Activated CD4-positive, alpha-beta memory T cell treated with anti-CD3 and anti-CD28 coated beads, Interleukin-2, amount 10 ng/mL, durations not matched to agents 7 days and 5 days (primary cell): ENCODE data around the gene TLX2. TPM values are rescaled to one million over a fixed set of nuclear protein-coding genes. Genes with fewer than 3 reads are reported as not detected.

ENCODE experiments used
- CTCF ChIA-PET: fragments of 350-600 bp; sonication (Branson Sonifier 250); formaldehyde crosslinking; loops from one replicate; lab custom pipeline; 2021; ENCODE audit warnings: antibody characterized with exemption, inconsistent platforms; lab: Charles Lee
- POLR2A ChIA-PET: fragments of 350-600 bp; sonication (Branson Sonifier 250); formaldehyde crosslinking; loops from one replicate; lab custom pipeline; 2021; ENCODE audit warnings: antibody characterized with exemption; lab: Charles Lee
- DNase-seq: peaks from one replicate; pipeline ENCODE4 v3.0.0-alpha.2; 2020
- H3K27ac Mint-ChIP-seq: one replicate; pipeline ENCODE4 v1.8.0; 2021; ENCODE audit warnings: mild to moderate bottlenecking, mixed read lengths
- H3K27me3 Mint-ChIP-seq: one replicate; pipeline ENCODE4 v1.8.0; 2021; ENCODE audit warnings: mixed read lengths
- H3K36me3 Mint-ChIP-seq: one replicate; pipeline ENCODE4 v1.8.0; 2021; ENCODE audit warnings: low read depth, mixed read lengths
- H3K4me1 Mint-ChIP-seq: one replicate; pipeline ENCODE4 v1.8.0; 2021; ENCODE audit warnings: mixed read lengths
- H3K4me3 Mint-ChIP-seq: one replicate; pipeline ENCODE4 v1.8.0; 2021; ENCODE audit warnings: mild to moderate bottlenecking, mixed read lengths
- H3K9me3 Mint-ChIP-seq: one replicate; pipeline ENCODE4 v1.8.0; 2021; ENCODE audit warnings: mixed read lengths
- total RNA-seq, 2 experiments: library from RNA; stranded (reverse); gene quantifications; one replicate each; pipeline ENCODE4 v1.2.3, GENCODE V29; 2021

TLX2 gene
- total RNA-seq, 2 experiments from 2014 or later, result 2.6 to 3.3 TPM

DNA sequence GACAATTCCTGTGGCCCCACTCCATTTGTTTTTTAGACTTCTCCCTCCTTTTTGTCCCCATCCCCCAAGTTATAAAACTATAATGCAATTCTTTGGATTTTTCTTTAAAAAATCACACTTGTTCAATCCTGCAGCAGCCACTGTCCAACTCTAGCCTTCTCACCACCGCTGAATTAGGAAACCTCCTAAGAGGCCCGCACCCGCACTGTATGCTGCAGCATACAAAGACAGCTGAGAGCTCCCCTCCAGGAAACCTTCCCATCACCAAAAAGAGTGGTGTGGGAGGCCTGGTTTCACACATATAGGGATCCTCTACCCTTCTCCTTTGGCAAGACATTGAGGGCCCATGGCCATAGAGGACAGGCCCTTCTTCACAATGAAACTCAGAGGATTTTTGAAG lies 9.7 kb upstream of the TLX2 start:
- no peak for DNase-seq
- ChIA-PET CTCF (interaction anchor here (1.4 to 2.5 kb wide), 3 partner anchors 19 to 83 kb away, joined by 3 to 12 read pairs (median 6); partner anchors contain the start of genes CCDC142 and TTC31), POLR2A (interaction anchor here (1.0 to 3.7 kb wide), 4 partner anchors 10 to 25 kb away, joined by 4 to 25 read pairs (median 14); partner anchors contain the start of genes AUP1, CCDC142, DQX1 and HTRA2)
- Mint-ChIP-seq H3K27me3 (peaks cover 37% of the 10 kb centered on the region), H3K4me1 (peaks cover 68% of the 10 kb centered on the region), H3K27ac (no peak overlapping the region), H3K36me3 (peaks cover 56% of the 10 kb centered on the region), H3K4me3 (peak overlapping the region; percentile 8), H3K9me3 (no peaks in the 10 kb centered on the region)

DNA sequence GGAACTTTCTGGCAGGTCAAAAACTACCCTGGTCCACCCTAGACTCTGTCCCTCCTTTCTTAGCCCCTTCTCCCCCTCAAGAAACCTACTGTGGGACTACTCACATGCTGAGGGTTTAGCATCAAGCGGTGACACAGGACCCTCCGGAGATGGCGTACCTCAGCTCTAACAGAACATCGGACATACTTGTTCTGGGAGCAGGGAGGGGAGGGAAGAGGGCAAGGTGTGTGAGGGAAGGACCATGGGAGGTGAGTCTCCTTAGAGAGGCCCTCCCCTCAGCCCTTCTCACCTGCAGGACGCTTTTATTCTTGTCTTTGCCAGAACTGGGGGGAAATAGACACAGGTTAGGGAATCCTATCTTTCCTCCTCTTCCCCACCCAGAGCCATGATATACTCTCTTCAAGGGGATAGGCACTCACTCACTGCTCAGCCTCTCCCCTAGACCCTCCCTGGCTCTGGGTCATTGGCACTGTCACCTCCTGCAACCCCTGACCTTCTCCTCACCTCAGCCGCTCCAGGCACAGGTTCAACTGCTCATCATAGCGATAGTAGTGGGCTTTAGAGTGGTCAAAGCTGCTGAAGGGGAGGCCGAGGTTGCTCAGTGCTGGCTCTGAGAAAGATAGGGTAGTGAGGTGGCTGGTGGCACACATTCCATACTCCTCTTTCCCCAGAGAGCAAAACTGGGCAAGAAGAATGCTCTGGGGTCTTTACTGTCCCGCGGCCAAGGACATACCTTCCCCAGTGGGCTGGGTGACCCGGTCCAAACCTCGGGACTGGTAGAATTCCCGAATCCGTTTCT lies 8.6 kb upstream of the TLX2 start:
- Mint-ChIP-seq H3K4me3 (no peak overlapping the region), H3K36me3 (peaks cover 50% of the 10 kb centered on the region), H3K9me3 (no peaks in the 10 kb centered on the region), H3K4me1 (peaks cover 70% of the 10 kb centered on the region), H3K27ac (no peak overlapping the region), H3K27me3 (peaks cover 33% of the 10 kb centered on the region)
- POLR2A ChIA-PET, result interaction anchor here (3.1 to 5.1 kb wide), 4 partner anchors 9 to 25 kb away, joined by 18 to 52 read pairs (median 22); partner anchors contain the start of genes AUP1, CCDC142, HTRA2 and TLX2
- DNase-seq, result no peak
- CTCF ChIA-PET, result interaction anchor here (2.5 kb wide), 1 partner anchor 82 kb away, joined by 6 read pairs; no protein-coding TSS in a partner anchor

DNA sequence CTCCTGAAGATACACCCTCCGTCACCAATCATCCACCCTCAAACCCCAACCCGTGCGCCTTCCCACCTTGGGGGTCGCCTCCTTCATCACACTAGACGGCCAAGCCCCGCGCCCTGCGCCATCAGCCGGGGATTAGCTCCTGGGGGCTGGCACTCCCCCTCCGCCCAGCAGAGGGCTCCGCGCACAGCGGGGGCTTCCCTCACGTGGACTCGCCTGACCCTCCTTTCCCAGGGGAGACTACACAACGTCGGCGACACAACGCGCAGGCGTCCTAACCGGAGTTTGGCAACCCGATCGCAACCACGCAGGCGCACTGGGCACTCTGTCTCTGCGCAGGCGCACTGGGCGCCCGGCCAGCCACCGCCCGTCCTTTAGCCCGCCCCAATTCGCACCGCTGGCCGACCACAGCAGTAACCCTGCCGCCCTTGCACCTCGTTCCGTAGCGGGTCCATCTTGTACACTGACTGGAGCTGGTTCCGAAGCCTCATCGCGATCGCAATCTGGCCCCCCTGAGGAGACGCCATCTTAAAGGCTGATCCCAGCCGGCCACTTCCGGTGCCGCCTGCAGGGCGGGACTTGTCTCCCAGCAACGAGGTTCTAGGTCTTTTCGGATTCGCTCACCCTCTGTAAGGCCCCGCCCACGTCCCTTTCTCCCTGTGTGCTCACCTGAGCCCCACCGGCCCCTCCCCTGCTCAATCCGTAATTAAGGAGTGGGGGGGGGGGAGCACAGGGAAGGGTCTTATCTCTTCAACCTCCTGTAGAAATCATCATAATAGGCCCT lies 6.9 kb upstream of the TLX2 start, which contains the start of gene PCGF1:
TSS of gene PCGF1 (minus strand) at position 551 of the 781 bp plus-strand sequence. CDS start at position 524, 27 bp downstream.
- ChIA-PET POLR2A (interaction anchor here (1.1 to 5.1 kb wide), 6 partner anchors 9 to 49 kb away, joined by 3 to 52 read pairs (median 11); partner anchors contain the start of genes AUP1, CCDC142, HTRA2 and LBX2), CTCF (interaction anchor here (1.5 to 1.9 kb wide), 2 partner anchors 24 to 78 kb away, joined by 4 read pairs; no protein-coding TSS in a partner anchor)
- Mint-ChIP-seq H3K27me3 (peaks cover 29% of the 10 kb centered on the region), H3K4me3 (peak within 1 kb of the TSS; percentile 97), H3K27ac (peak within 1 kb of the TSS; percentile 99), H3K9me3 (no peaks in the 10 kb centered on the region), H3K4me1 (peaks cover 69% of the 10 kb centered on the region), H3K36me3 (peaks cover 38% of the 10 kb centered on the region)
- peak; percentile 98 for DNase-seq

- no peaks in the 10 kb centered on the region for H3K9me3 Mint-ChIP-seq
- peak; percentile 32 for DNase-seq
- peaks cover 29% of the 10 kb centered on the region for H3K27me3 Mint-ChIP-seq
- peaks cover 38% of the 10 kb centered on the region for H3K36me3 Mint-ChIP-seq
- peak overlapping the region; percentile 97 for H3K4me3 Mint-ChIP-seq
- POLR2A ChIA-PET, result interaction anchor here (1.1 to 5.1 kb wide), 7 partner anchors 8 to 50 kb away, joined by 3 to 52 read pairs (median 11); partner anchors contain the start of genes AUP1, CCDC142, HTRA2 and LBX2
- H3K27ac Mint-ChIP-seq, result peak overlapping the region; percentile 99
- CTCF ChIA-PET, result interaction anchor here (1.9 to 2.9 kb wide), 2 partner anchors 77 to 78 kb away, joined by 4 to 10 read pairs; no protein-coding TSS in a partner anchor
- peaks cover 62% of the 10 kb centered on the region for H3K4me1 Mint-ChIP-seq
Measured at GRCh38 chr2:74507926-74508520, 6.2 kb upstream of the TLX2 start.

- no peak for DNase-seq
- Mint-ChIP-seq H3K4me3 (no peak overlapping the region), H3K9me3 (no peaks in the 10 kb centered on the region), H3K27me3 (peaks cover 37% of the 10 kb centered on the region), H3K36me3 (peaks cover 21% of the 10 kb centered on the region), H3K27ac (no peak overlapping the region), H3K4me1 (peaks cover 54% of the 10 kb centered on the region)
- CTCF ChIA-PET, result interaction anchor here (0.9 to 2.9 kb wide), 3 partner anchors 20 to 77 kb away, joined by 3 to 10 read pairs (median 8); partner anchors contain the start of genes AUP1 and HTRA2
- POLR2A ChIA-PET, result interaction anchor here (0.9 to 5.1 kb wide), 9 partner anchors 9 to 56 kb away, joined by 3 to 52 read pairs (median 4); partner anchors contain the start of genes AUP1, CCDC142, HTRA2 and INO80B
Measured at GRCh38 chr2:74510272-74510671, 4.0 kb upstream of the TLX2 start.

DNA sequence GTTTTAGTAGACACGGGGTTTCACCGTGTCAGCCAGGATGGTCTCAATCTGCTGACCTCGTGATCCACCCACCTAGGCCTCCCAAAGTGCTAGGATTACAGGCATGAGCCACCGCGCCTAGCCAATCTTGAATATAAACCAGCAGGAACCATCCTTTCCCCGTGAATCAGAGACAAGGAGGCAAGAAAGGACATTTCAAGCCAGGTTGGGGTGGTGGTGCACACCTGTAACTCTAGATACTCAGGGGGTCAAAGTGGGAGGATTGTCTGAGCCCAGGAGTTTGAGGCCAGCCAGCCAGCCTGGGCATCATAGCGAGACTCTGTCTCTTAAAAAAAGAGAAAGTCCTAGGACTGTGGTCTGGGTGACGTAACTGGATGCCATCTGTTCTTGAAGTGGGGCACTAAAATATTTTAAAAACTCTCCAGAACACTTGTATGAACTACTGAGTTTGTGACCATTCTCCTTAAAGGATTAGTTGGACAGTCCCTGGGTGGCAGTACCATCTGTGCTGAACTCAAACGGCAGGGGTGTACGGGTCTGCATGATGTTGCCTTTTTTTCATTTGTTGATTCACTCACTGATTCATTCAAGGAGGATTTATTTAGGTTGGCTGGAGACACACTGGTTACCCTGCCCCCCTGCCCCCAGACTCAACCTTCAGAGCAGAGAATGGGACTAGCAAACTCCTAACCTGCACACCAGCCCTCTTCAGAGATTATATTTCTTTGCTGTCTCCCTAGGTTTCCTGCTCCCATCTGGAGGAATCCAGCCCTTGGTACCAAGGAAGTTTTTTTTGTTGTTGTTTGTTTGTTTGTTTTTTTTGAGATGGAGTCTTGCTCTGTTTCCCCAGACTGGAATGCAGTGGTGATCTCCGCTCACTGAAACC lies 2.9 kb upstream of the TLX2 start:
- ChIA-PET CTCF (interaction anchor here (0.6 to 2.9 kb wide), 4 partner anchors 10 to 74 kb away, joined by 3 to 10 read pairs (median 4); no protein-coding TSS in a partner anchor), POLR2A (interaction anchor here (1.3 to 5.1 kb wide), 3 partner anchors 19 to 57 kb away, joined by 4 to 52 read pairs (median 6); partner anchors contain the start of genes AUP1, CCDC142, HTRA2 and INO80B)
- Mint-ChIP-seq H3K27ac (no peak overlapping the region), H3K4me3 (no peak overlapping the region), H3K4me1 (peaks cover 56% of the 10 kb centered on the region), H3K36me3 (peaks cover 16% of the 10 kb centered on the region), H3K27me3 (peaks cover 45% of the 10 kb centered on the region), H3K9me3 (no peaks in the 10 kb centered on the region)
- DNase-seq, result no peak

GRCh38 chr2:74512744-74513604 lies 1.3 kb upstream of the TLX2 start:
- ChIA-PET POLR2A (interaction anchor here (1.0 to 6.9 kb wide), 7 partner anchors 9 to 30 kb away, joined by 3 to 64 read pairs (median 18); partner anchors contain the start of genes AUP1, CCDC142, DQX1 and HTRA2), CTCF (interaction anchor here (1.0 kb wide), 1 partner anchor 16 kb away, joined by 4 read pairs; no protein-coding TSS in a partner anchor)
- Mint-ChIP-seq H3K4me1 (peaks cover 52% of the 10 kb centered on the region), H3K4me3 (peak overlapping the region; percentile 64), H3K27ac (no peak overlapping the region), H3K36me3 (peaks cover 10% of the 10 kb centered on the region), H3K9me3 (no peaks in the 10 kb centered on the region), H3K27me3 (peaks cover 60% of the 10 kb centered on the region)
- no peak for DNase-seq

GRCh38 chr2:74513605-74514367 lies 464 bp upstream of the TLX2 start:
- peaks cover 10% of the 10 kb centered on the region for H3K36me3 Mint-ChIP-seq
- H3K27ac Mint-ChIP-seq, result no peak overlapping the region
- H3K4me3 Mint-ChIP-seq, result peak overlapping the region; percentile 64
- H3K4me1 Mint-ChIP-seq, result peaks cover 44% of the 10 kb centered on the region
- peaks cover 68% of the 10 kb centered on the region for H3K27me3 Mint-ChIP-seq
- DNase-seq, result peak; percentile 60
- POLR2A ChIA-PET, result interaction anchor here (1.0 to 6.9 kb wide), 10 partner anchors 8 to 70 kb away, joined by 3 to 64 read pairs (median 7); partner anchors contain the start of genes AUP1, CCDC142, DQX1 and HTRA2
- CTCF ChIA-PET, result no interaction called here
- H3K9me3 Mint-ChIP-seq, result no peaks in the 10 kb centered on the region

GRCh38 chr2:74515271-74515980 lies 1.2 kb downstream of the TLX2 start:
- POLR2A ChIA-PET, result interaction anchor here (1.1 to 6.9 kb wide), 8 partner anchors 11 to 58 kb away, joined by 3 to 64 read pairs (median 12); partner anchors contain the start of genes AUP1, CCDC142, DQX1 and HTRA2

More at GRCh38 chr2:74515271-74515980, 1.2 kb downstream of the TLX2 start:
- Mint-ChIP-seq H3K36me3 (peaks cover 10% of the 10 kb centered on the region), H3K4me3 (peak overlapping the region; percentile 79), H3K27me3 (peaks cover 81% of the 10 kb centered on the region), H3K4me1 (peaks cover 39% of the 10 kb centered on the region), H3K9me3 (no peaks in the 10 kb centered on the region), H3K27ac (no peak overlapping the region)
- no peak for DNase-seq
- CTCF ChIA-PET, result no interaction called here
